Measurements from ENCODE around the gene KLHL10. TPM values are rescaled to one million over a fixed set of nuclear protein-coding genes. Genes with fewer than 3 reads are reported as not detected.

Gene KLHL10
- total and polyA plus RNA-seq, 9 of the 15 experiments (the other 6 are each of a cell fraction or from before 2014, with no cell fraction given): 0.06 to 0.56 (median 0.12) TPM; not detected in 5

DNA sequence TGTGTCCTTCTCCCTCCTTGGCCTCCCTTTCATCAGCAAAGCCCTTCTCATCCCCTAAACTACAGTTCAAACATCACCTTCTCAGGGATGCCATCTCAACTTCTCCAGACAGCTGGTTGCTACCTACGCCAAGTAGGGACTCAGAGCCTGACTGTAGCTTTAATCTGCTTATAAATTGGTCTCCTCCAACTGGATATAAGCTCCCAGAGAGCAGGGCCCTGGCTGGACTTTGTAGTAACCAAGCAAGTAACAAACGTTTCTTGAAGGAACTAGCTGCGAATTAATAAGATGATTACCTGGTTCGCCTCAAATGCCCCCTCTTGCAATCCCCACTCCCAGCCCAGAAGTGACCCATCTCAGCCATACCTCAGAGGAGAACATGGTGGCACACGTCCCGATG is 45.1 kb downstream of the KLHL10 start:
- Histone ChIP-seq H3K27ac (ENCODE audit: extremely low read depth, low read depth, low read length) (no peak overlapping the region), H3K36me3 (ENCODE audit: control insufficient read depth, insufficient read depth, low read length) (peaks cover 96% of the 10 kb centered on the region), H3K9ac (ENCODE audit: insufficient read depth in 1 of 2, low read depth in 2 of 2, low read length in 2 of 2) (0 out of 4 replicates have a peak overlapping the region, but pooled peaks of 1 of the 2 experiments have one; percentile 50), H3K27me3 (ENCODE audit: control insufficient read depth in 2 of 2, insufficient read depth in 2 of 2, low read length in 2 of 2) (no peaks in the 10 kb centered on the region), H4K20me1 (replicated peaks; ENCODE audit: control insufficient read depth, insufficient read depth, low read length) (no peaks in the 10 kb centered on the region), H3K4me3 (no peak overlapping the region), H3K9me3 (replicated peaks; ENCODE audit: control insufficient read depth, insufficient read depth, low read depth, low read length) (no peaks in the 10 kb centered on the region), H3K79me2 (ENCODE audit: control insufficient read depth, insufficient read depth, low read length) (no peaks in the 10 kb centered on the region; the same call in 2 of the 3 replicates), H2AFZ (ENCODE audit: low read depth, low read length) (no peak overlapping the region), H3K4me1 (replicated peaks in 1 of 2; ENCODE audit: control insufficient read depth in 2 of 2, insufficient read depth in 2 of 2, low read length in 2 of 2) (no peaks in the 10 kb centered on the region), H3K9me1 (ENCODE audit: control insufficient read depth, insufficient read depth, low read length) (no peaks in the 10 kb centered on the region), H3K4me2 (ENCODE audit: insufficient read depth, low read length) (no peak overlapping the region)
- CTCF ChIA-PET (ENCODE audit: low intra/inter-chr PET ratio): no interaction called here
- in situ Hi-C loops (cut with MboI): no loop called here
- TF ChIP-seq ZNF778 (CRISPR knock-in tag; IDR thresholded peaks at IDR 0.05) (no peak), SNIP1 (IDR thresholded peaks at IDR 0.05; ENCODE audit: low read depth) (no peak)
- TF ChIP-seq, protein P1, sequence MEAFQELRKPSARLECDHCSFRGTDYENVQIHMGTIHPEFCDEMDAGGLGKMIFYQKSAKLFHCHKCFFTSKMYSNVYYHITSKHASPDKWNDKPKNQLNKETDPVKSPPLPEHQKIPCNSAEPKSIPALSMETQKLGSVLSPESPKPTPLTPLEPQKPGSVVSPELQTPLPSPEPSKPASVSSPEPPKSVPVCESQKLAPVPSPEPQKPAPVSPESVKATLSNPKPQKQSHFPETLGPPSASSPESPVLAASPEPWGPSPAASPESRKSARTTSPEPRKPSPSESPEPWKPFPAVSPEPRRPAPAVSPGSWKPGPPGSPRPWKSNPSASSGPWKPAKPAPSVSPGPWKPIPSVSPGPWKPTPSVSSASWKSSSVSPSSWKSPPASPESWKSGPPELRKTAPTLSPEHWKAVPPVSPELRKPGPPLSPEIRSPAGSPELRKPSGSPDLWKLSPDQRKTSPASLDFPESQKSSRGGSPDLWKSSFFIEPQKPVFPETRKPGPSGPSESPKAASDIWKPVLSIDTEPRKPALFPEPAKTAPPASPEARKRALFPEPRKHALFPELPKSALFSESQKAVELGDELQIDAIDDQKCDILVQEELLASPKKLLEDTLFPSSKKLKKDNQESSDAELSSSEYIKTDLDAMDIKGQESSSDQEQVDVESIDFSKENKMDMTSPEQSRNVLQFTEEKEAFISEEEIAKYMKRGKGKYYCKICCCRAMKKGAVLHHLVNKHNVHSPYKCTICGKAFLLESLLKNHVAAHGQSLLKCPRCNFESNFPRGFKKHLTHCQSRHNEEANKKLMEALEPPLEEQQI (IDR thresholded peaks at IDR 0.05): no peak
- intact Hi-C loops (cut with micrococcal nuclease): loop anchor here (10.0 kb wide), 1 partner anchor 78 kb away; no protein-coding TSS in a partner anchor
- BruUV-seq (replicated peaks): no TSS peak
- ATAC-seq (no peak), DNase-seq (ENCODE audit: extremely low read depth in 1 of 4, low spot score in 3 of 4) (no peak), FAIRE-seq (no peak)
- 81% methylated on average over 6 of the region's 6 CpGs for WGBS (ENCODE audit: insufficient coverage, low coverage, missing lambda C conversion rate)
- POLR2A ChIA-PET: interaction anchor here (0.7 to 1.6 kb wide), 6 partner anchors 9 to 92 kb away, joined by 3 to 4 read pairs (median 3); no protein-coding TSS in a partner anchor

Data from K562 (cell line).